H1 (cell line): ENCODE measurements around the gene NCK2. TPM values are rescaled to one million over a fixed set of nuclear protein-coding genes. Genes with fewer than 3 reads are reported as not detected.

Experiments used
- CTCF ChIA-PET: fragments of 300-600 bp; sonication (Branson Sonifier 250); formaldehyde crosslinking; loops from one replicate; lab custom pipeline; 2021; ENCODE audit not compliant: partially characterized antibody; lab: Charles Lee
- POLR2A ChIA-PET: fragments of 300-600 bp; sonication (Branson Sonifier 250); formaldehyde crosslinking; loops from one replicate; lab custom pipeline; 2021; ENCODE audit warnings: inconsistent platforms; ENCODE audit not compliant: partially characterized antibody; lab: Charles Lee
- DNase-seq, 2 experiments: peaks; one replicate each; pipeline versions ENCODE4 v3.0.0 to v3.0.0-alpha.2; 2010 to 2022; ENCODE audit warnings: low spot score in 2 of 2, low read depth in 1 of 2, mixed read lengths in 1 of 2
- FAIRE-seq: peaks from 2 replicates; lab custom pipeline; 2011; peaks lifted over from hg19 to GRCh38; lab: Jason Lieb, UNC
- H2AFZ ChIP-seq: 2 replicates; pipeline ENCODE4 v1.8.1; 2012; ENCODE audit warnings: low read length, inconsistent platforms
- H2AK5ac ChIP-seq: 2 replicates; pipeline ENCODE4 v1.6.1; 2013; ENCODE audit warnings: low read depth, low read length
- H2BK120ac ChIP-seq: replicated peaks from 2 replicates; pipeline ENCODE3; 2013; ENCODE audit warnings: low read depth, low read length, inconsistent platforms
- H2BK12ac ChIP-seq: 2 replicates; pipeline ENCODE4 v1.6.1; 2013; ENCODE audit warnings: low read depth, low read length
- H2BK15ac ChIP-seq: 2 replicates; pipeline ENCODE4 v1.6.1; 2013; ENCODE audit warnings: low read length
- H2BK20ac ChIP-seq: 2 replicates; pipeline ENCODE4 v1.6.1; 2013; ENCODE audit warnings: low read length
- H2BK5ac ChIP-seq: 2 replicates; pipeline ENCODE4 v1.6.1; 2013; ENCODE audit warnings: low read depth, low read length
- H3K14ac ChIP-seq: 2 replicates; pipeline ENCODE4 v1.6.1; 2013; ENCODE audit warnings: inconsistent platforms; ENCODE audit not compliant: insufficient read length
- H3K18ac ChIP-seq: 2 replicates; pipeline ENCODE4 v1.6.1; 2013; ENCODE audit warnings: low read length; ENCODE audit errors: extremely low read depth
- H3K23ac ChIP-seq: 2 replicates; pipeline ENCODE4 v1.6.1; 2013; ENCODE audit warnings: inconsistent platforms; ENCODE audit not compliant: insufficient read length
- H3K23me2 ChIP-seq: 2 replicates; pipeline ENCODE4 v1.6.1; 2013; ENCODE audit warnings: low read depth, low read length
- H3K27ac ChIP-seq: 2 replicates; pipeline ENCODE4 v1.6.1; 2011; ENCODE audit warnings: low read depth, low read length, inconsistent platforms
- H3K27me3 ChIP-seq, 4 experiments: replicated peaks in 1 of 4; 1 replicate in 1 of 4; 2 replicates in 3 of 4; pipeline versions ENCODE4 v1.6.1 to v1.8.1; 2011 to 2013; ENCODE audit warnings: low read length in 3 of 4, mild to moderate bottlenecking in 3 of 4, inconsistent platforms in 2 of 4, mixed read lengths in 2 of 4, moderate library complexity in 1 of 4; ENCODE audit not compliant: control insufficient read depth in 3 of 4, insufficient read depth in 3 of 4; ENCODE audit errors: extremely low read depth in 1 of 4
- H3K36me3 ChIP-seq, 4 experiments: 2 replicates each; pipeline versions ENCODE4 v1.6.1 to v1.8.1; 2011 to 2013; ENCODE audit warnings: mild to moderate bottlenecking in 4 of 4, low read length in 3 of 4, moderate library complexity in 2 of 4, control low read depth in 1 of 4, inconsistent platforms in 1 of 4; ENCODE audit not compliant: insufficient read depth in 4 of 4, control insufficient read depth in 2 of 4
- H3K4ac ChIP-seq: replicated peaks from 2 replicates; pipeline ENCODE3; 2013; ENCODE audit warnings: low read length, low read depth, mixed read lengths, inconsistent platforms; ENCODE audit not compliant: insufficient read length
- H3K4me1 ChIP-seq, 4 experiments: replicated peaks in 1 of 4; 1 replicate in 1 of 4; 2 replicates in 3 of 4; pipeline versions ENCODE4 v1.6.1 to v1.8.1; 2011 to 2013; ENCODE audit warnings: low read length in 3 of 4, inconsistent platforms in 2 of 4, mixed read lengths in 1 of 4; ENCODE audit not compliant: insufficient read depth in 4 of 4, control insufficient read depth in 3 of 4
- H3K4me2 ChIP-seq, 2 experiments: 2 replicates each; pipeline versions ENCODE4 v1.6.1 to v1.8.1; 2011 to 2013; ENCODE audit warnings: low read depth in 2 of 2, low read length in 2 of 2, control low read depth in 1 of 2, inconsistent platforms in 1 of 2, mild to moderate bottlenecking in 1 of 2; ENCODE audit not compliant: insufficient read depth in 1 of 2
- H3K4me3 ChIP-seq, 4 experiments: fragments of 200-600, 300-600 bp in 1 of 4; sonication (generic), shearing (Covaris generic), sonication (Bioruptor Twin) in 1 of 4; 2 replicates each; pipeline versions ENCODE4 v1.5.1 to v1.8.1; 2011 to 2016; ENCODE audit warnings: low read length in 4 of 4, low read depth in 3 of 4, control low read depth in 2 of 4, inconsistent platforms in 2 of 4, mild to moderate bottlenecking in 2 of 4, mixed read lengths in 1 of 4, moderate library complexity in 1 of 4; ENCODE audit not compliant: insufficient read depth in 2 of 4; ENCODE audit errors: extremely low read depth in 1 of 4
- H3K56ac ChIP-seq: replicated peaks from 2 replicates; pipeline ENCODE3; 2013; ENCODE audit warnings: low read depth, mild to moderate bottlenecking, mixed read lengths, low read length, inconsistent platforms; ENCODE audit not compliant: insufficient read length
- H3K79me1 ChIP-seq: 2 replicates; pipeline ENCODE4 v1.6.1; 2013; ENCODE audit warnings: low read depth, low read length, control low read depth
- H3K79me2 ChIP-seq, 2 experiments: 2 replicates each; pipeline versions ENCODE4 v1.6.1 to v1.8.1; 2012 to 2013; ENCODE audit warnings: low read length in 2 of 2, mild to moderate bottlenecking in 2 of 2, inconsistent platforms in 1 of 2; ENCODE audit not compliant: insufficient read depth in 2 of 2, control insufficient read depth in 1 of 2
- H3K9ac ChIP-seq, 4 experiments: replicated peaks in 1 of 4; 1 replicate in 1 of 4; 2 replicates in 3 of 4; pipeline versions ENCODE4 v1.6.1 to v1.8.1; 2011 to 2013; ENCODE audit warnings: low read depth in 3 of 4, low read length in 3 of 4, control low read depth in 2 of 4, mild to moderate bottlenecking in 2 of 4, moderate library complexity in 2 of 4, inconsistent platforms in 1 of 4; ENCODE audit errors: extremely low read depth in 1 of 4
- H3K9me3 ChIP-seq, 2 experiments: 2 replicates each; pipeline versions ENCODE4 v1.6.1 to v1.8.1; 2012 to 2013; ENCODE audit warnings: mild to moderate bottlenecking in 2 of 2, moderate library complexity in 2 of 2, control low read depth in 1 of 2, inconsistent platforms in 1 of 2, low read depth in 1 of 2, low read length in 1 of 2, mixed read lengths in 1 of 2; ENCODE audit not compliant: insufficient read depth in 2 of 2
- H4K20me1 ChIP-seq, 2 experiments: replicated peaks in 1 of 2; 2 replicates each; pipeline versions ENCODE3 to v1.8.1; 2011 to 2013; ENCODE audit warnings: inconsistent platforms in 2 of 2, low read length in 2 of 2, mild to moderate bottlenecking in 1 of 2; ENCODE audit not compliant: insufficient read depth in 2 of 2, control insufficient read depth in 1 of 2
- H4K5ac ChIP-seq: 2 replicates; pipeline ENCODE4 v1.6.1; 2013; ENCODE audit warnings: low read length, low read depth, mixed read lengths, inconsistent platforms; ENCODE audit not compliant: insufficient read length
- H4K8ac ChIP-seq: 2 replicates; pipeline ENCODE4 v1.8.0; 2013; ENCODE audit warnings: mild to moderate bottlenecking, moderate library complexity, low read length, inconsistent platforms; ENCODE audit not compliant: insufficient read depth; ENCODE audit errors: extremely low read depth
- H4K91ac ChIP-seq: replicated peaks from 2 replicates; pipeline ENCODE3; 2013; ENCODE audit warnings: low read length, mixed read lengths, inconsistent platforms; ENCODE audit not compliant: insufficient read length
- CHD2 ChIP-seq: IDR thresholded peaks from 2 replicates; pipeline ENCODE4 v1.6.1; 2012; ENCODE audit warnings: low read length, improper control_type of control experiment
- GTF2F1 ChIP-seq: IDR thresholded peaks from 2 replicates; pipeline ENCODE4 v1.6.1; 2012; ENCODE audit warnings: low read depth, low read length, improper control_type of control experiment, borderline replicate concordance
- HDAC2 ChIP-seq, 2 experiments: fragments of 300-600 bp in 1 of 2; sonication (generic) in 1 of 2; IDR thresholded peaks; 2 replicates each; pipeline ENCODE4 v1.6.1; 2011 to 2012; ENCODE audit warnings: low read depth in 2 of 2, low read length in 2 of 2, mild to moderate bottlenecking in 2 of 2, moderate library complexity in 2 of 2, borderline replicate concordance in 1 of 2, inconsistent platforms in 1 of 2
- HDAC6 ChIP-seq: IDR thresholded peaks from one replicate; pipeline ENCODE4 v1.7.1; 2012; ENCODE audit warnings: low read depth, mild to moderate bottlenecking, inconsistent platforms, low read length, moderate library complexity
- JUN ChIP-seq: IDR thresholded peaks from 2 replicates; pipeline ENCODE4 v1.6.1; 2011; ENCODE audit warnings: low read depth, mild to moderate bottlenecking, improper control_type of control experiment, low read length
- JUND ChIP-seq: IDR thresholded peaks from 2 replicates; pipeline ENCODE4 v1.6.1; 2011; ENCODE audit warnings: mild to moderate bottlenecking, improper control_type of control experiment, low read length
- KDM5A ChIP-seq: fragments of 200-600 bp; IDR thresholded peaks from 2 replicates; pipeline ENCODE4 v1.7.1; 2012; ENCODE audit warnings: mild to moderate bottlenecking, low read length, inconsistent platforms, mixed read lengths
- NRF1 ChIP-seq: IDR thresholded peaks from 2 replicates; pipeline ENCODE4 v1.6.1; 2011; ENCODE audit warnings: mild to moderate bottlenecking, low read depth, low read length, improper control_type of control experiment
- POLR2AphosphoS5 ChIP-seq: IDR thresholded peaks from 2 replicates; pipeline ENCODE4 v1.6.1; 2011; ENCODE audit warnings: low read depth, low read length
- POU5F1 ChIP-seq: IDR thresholded peaks from 2 replicates; pipeline ENCODE4 v1.6.1; 2011; ENCODE audit warnings: low read depth, mild to moderate bottlenecking, low read length, moderate library complexity
- RNF2 ChIP-seq: fragments of 200-900, 300-1000 bp; sonication (generic); IDR thresholded peaks from 2 replicates; pipeline ENCODE4 v1.7.1; 2016; ENCODE audit warnings: borderline replicate concordance, low read depth, mild to moderate bottlenecking, antibody characterized with exemption, low read length; ENCODE audit not compliant: poor library complexity, severe bottlenecking; ENCODE audit errors: missing control alignments
- SIN3A ChIP-seq, 2 experiments: IDR thresholded peaks in 1 of 2; conservative IDR thresholded peaks in 1 of 2; 2 replicates each; pipeline ENCODE4 v1.6.1; 2011 to 2012; ENCODE audit warnings: low read length in 2 of 2, improper control_type of control experiment in 1 of 2, low read depth in 1 of 2, mild to moderate bottlenecking in 1 of 2
- SRF ChIP-seq: IDR thresholded peaks from 2 replicates; pipeline ENCODE4 v1.6.1; 2011; ENCODE audit warnings: mild to moderate bottlenecking, low read depth, low read length, moderate library complexity
- TAF7 ChIP-seq: optimal IDR thresholded peaks from 2 replicates; pipeline ENCODE3; 2011; ENCODE audit warnings: low read depth, mild to moderate bottlenecking, inconsistent platforms, low read length, moderate library complexity, borderline replicate concordance
- WGBS, 2 experiments: shearing (Covaris generic) in 1 of 2; methylation state at CpG; one replicate each; pipeline versions ENCODE4 v1.1.6 to v1.1.7; 2013 to 2015; ENCODE audit warnings: low lambda C conversion rate in 2 of 2, mixed read lengths in 2 of 2, inconsistent platforms in 1 of 2, low coverage in 1 of 2, missing lambda C conversion rate in 1 of 2; ENCODE audit not compliant: insufficient replicate concordance in 2 of 2, insufficient coverage in 1 of 2, insufficient read length in 1 of 2; ENCODE audit errors: extremely low coverage in 1 of 2, missing lambda C conversion rate in 1 of 2; 5-methylcytosine and 5-hydroxymethylcytosine counted together
- polyA plus RNA-seq, 7 experiments: library from polyadenylated mRNA; depleted of rRNA in 3 of 7; stranded (reverse) in 5 of 7; unstranded in 2 of 7; fragments of >200 nt in 5 of 7; fragments of 200-250 nt in 2 of 7; gene quantifications; 1 replicate in 5 of 7; 2 replicates in 1 of 7; 4 replicates in 1 of 7; pipeline versions ENCODE4 v1.2.1 to v1.2.3, GENCODE V29; 2011 to 2013; ENCODE audit warnings: missing spikeins in 2 of 7, mixed read lengths in 2 of 7
- total RNA-seq: library from RNA; stranded (reverse); fragmentation: NEBNext Ultra II Directional; extraction: Animal tissue kit (Norgen Biotek cat#: 25700); gene quantifications from 2 replicates; pipeline ENCODE4 v1.2.1, GENCODE V29; 2021

NCK2 gene
- total and polyA plus RNA-seq, 2 of the 8 experiments (the other 6 are each of a cell fraction or from before 2014, with no cell fraction given): 30.3 to 65.7 TPM

GRCh38 chr2:105935063-105935462 is 190.4 kb downstream of the NCK2 start:
- no peak overlapping the region for H2BK12ac ChIP-seq
- H4K91ac ChIP-seq: no peak overlapping the region
- DNase-seq: no peak
- H3K9ac ChIP-seq: no peak overlapping the region
- H3K4me3 ChIP-seq: no peak overlapping the region
- peaks cover 0 to 1% of the 10 kb centered on the region in 2 experiments for H4K20me1 ChIP-seq
- no peaks in the 10 kb centered on the region for H3K4me1 ChIP-seq
- H2BK20ac ChIP-seq: no peak overlapping the region
- peaks cover 15% of the 10 kb centered on the region for H3K23me2 ChIP-seq
- no peak overlapping the region for H2BK5ac ChIP-seq
- no peak overlapping the region for H4K8ac ChIP-seq
- FAIRE-seq: no peak
- H3K23ac ChIP-seq: no peak overlapping the region
- no peaks in the 10 kb centered on the region for H3K27me3 ChIP-seq
- H3K9me3 ChIP-seq: no peaks in the 10 kb centered on the region
- WGBS, 2 experiments: 76% methylated on average over 3 of the region's 3 CpGs; no CpG with 5 or more reads in 1 of the 2 experiments
- H4K5ac ChIP-seq: no peak overlapping the region
- no peak overlapping the region for H3K56ac ChIP-seq
- no peak overlapping the region for H3K14ac ChIP-seq
- H2BK120ac ChIP-seq: no peak overlapping the region
- no peak overlapping the region for H3K4ac ChIP-seq
- no peak overlapping the region for H2AK5ac ChIP-seq
- H2BK15ac ChIP-seq: no peak overlapping the region
- H3K4me2 ChIP-seq: no peak overlapping the region
- CTCF ChIA-PET: interaction anchor here (2.3 kb wide), 1 partner anchor 16 kb away, joined by 11 read pairs; no protein-coding TSS in a partner anchor
- no peaks in the 10 kb centered on the region for H3K36me3 ChIP-seq
- H2AFZ ChIP-seq: no peak overlapping the region
- no peak overlapping the region for H3K27ac ChIP-seq
- POLR2A ChIA-PET: no interaction called here
- H3K79me2 ChIP-seq: no peaks in the 10 kb centered on the region
- H3K79me1 ChIP-seq: no peaks in the 10 kb centered on the region; the same call in 1 of the 2 replicates
- no peak overlapping the region for H3K18ac ChIP-seq
- TF ChIP-seq CHD2: no peak
- TF ChIP-seq SIN3A (conservative IDR thresholded peaks at IDR 0.05 in 1 of 2, IDR thresholded peaks at IDR 0.05 in 1 of 2; ENCODE audit: low read depth in 1 of 2, low read length in 2 of 2): no peak
- TF ChIP-seq HDAC6: no peak
- TF ChIP-seq POU5F1: no peak
- TF ChIP-seq NRF1: no peak
- no peak for TF ChIP-seq JUND
- TF ChIP-seq TAF7: no peak
- no peak for TF ChIP-seq JUN
- TF ChIP-seq POLR2AphosphoS5: no peak
- TF ChIP-seq HDAC2 (IDR thresholded peaks at IDR 0.05; ENCODE audit: borderline replicate concordance in 1 of 2, low read depth in 2 of 2, low read length in 2 of 2): no peak
- TF ChIP-seq KDM5A: no peak
- TF ChIP-seq RNF2: no peak
- no peak for TF ChIP-seq SRF
- TF ChIP-seq GTF2F1: no peak
